ENCODE results near the gene DBN1.

GRCh38 chr5:177483042-177483441 is 9.6 kb upstream of the DBN1 start:
- no peak for TF ChIP-seq ZNF584 (CRISPR knock-in tag; IDR thresholded peaks at IDR 0.05; ENCODE audit: low read depth)
- TF ChIP-seq U2AF2 (optimal IDR thresholded peaks at IDR 0.05; ENCODE audit: low read depth, low read length) = no peak
- TF ChIP-seq CTCF (IDR thresholded peaks at IDR 0.05 in 2 of 3, conservative IDR thresholded peaks at IDR 0.05 in 1 of 3; ENCODE audit: insufficient read depth in 2 of 3, low read depth in 1 of 3, low read length in 3 of 3) = no peak
- no peak for TF ChIP-seq SAP30 (IDR thresholded peaks at IDR 0.05; ENCODE audit: borderline replicate concordance, insufficient read depth, low read depth, low read length, poor library complexity, severe bottlenecking)
- no peak for TF ChIP-seq SUPT5H (IDR thresholded peaks at IDR 0.05)
- no peak for TF ChIP-seq ZNF175 (CRISPR knock-in tag; IDR thresholded peaks at IDR 0.05; ENCODE audit: low read depth)
- TF ChIP-seq, protein P1, sequence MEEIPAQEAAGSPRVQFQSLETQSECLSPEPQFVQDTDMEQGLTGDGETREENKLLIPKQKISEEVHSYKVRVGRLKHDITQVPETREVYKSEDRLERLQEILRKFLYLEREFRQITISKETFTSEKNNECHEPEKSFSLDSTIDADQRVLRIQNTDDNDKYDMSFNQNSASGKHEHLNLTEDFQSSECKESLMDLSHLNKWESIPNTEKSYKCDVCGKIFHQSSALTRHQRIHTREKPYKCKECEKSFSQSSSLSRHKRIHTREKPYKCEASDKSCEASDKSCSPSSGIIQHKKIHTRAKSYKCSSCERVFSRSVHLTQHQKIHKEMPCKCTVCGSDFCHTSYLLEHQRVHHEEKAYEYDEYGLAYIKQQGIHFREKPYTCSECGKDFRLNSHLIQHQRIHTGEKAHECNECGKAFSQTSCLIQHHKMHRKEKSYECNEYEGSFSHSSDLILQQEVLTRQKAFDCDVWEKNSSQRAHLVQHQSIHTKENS (CRISPR knock-in tag; IDR thresholded peaks at IDR 0.05) = no peak
- TF ChIP-seq GATAD2B (IDR thresholded peaks at IDR 0.05; ENCODE audit: borderline replicate concordance) = no peak
- TF ChIP-seq, protein P2, sequence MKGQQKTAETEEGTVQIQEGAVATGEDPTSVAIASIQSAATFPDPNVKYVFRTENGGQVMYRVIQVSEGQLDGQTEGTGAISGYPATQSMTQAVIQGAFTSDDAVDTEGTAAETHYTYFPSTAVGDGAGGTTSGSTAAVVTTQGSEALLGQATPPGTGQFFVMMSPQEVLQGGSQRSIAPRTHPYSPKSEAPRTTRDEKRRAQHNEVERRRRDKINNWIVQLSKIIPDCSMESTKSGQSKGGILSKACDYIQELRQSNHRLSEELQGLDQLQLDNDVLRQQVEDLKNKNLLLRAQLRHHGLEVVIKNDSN (CRISPR knock-in tag; IDR thresholded peaks at IDR 0.05) = no peak
- TF ChIP-seq SRSF1 (IDR thresholded peaks at IDR 0.05; ENCODE audit: low read depth, low read length) = no peak
- no peak for TF ChIP-seq POLR2A (conservative IDR thresholded peaks at IDR 0.05)

All from K562 (cell line).